Type B pancreatic cell (in vitro differentiated cells): ENCODE data around the gene TLCD4. TPM values are rescaled to one million over a fixed set of nuclear protein-coding genes. Genes with fewer than 3 reads are reported as not detected.

Experiments
- DNase-seq: peaks from one replicate; pipeline ENCODE4 v3.0.0; 2021; ENCODE audit warnings: mixed read lengths; ENCODE audit not compliant: unreplicated experiment; ENCODE audit errors: extremely low spot score
- H3K27ac Mint-ChIP-seq: 2 replicates; pipeline ENCODE4 v1.8.0; 2021; ENCODE audit warnings: mild to moderate bottlenecking, mixed read lengths
- H3K27me3 Mint-ChIP-seq: 2 replicates; pipeline ENCODE4 v1.8.0; 2021; ENCODE audit warnings: mixed read lengths
- H3K36me3 Mint-ChIP-seq: 2 replicates; pipeline ENCODE4 v1.8.0; 2021; ENCODE audit warnings: mixed read lengths
- H3K4me1 Mint-ChIP-seq: one replicate; pipeline ENCODE4 v1.8.0; 2021; ENCODE audit warnings: mixed read lengths; ENCODE audit not compliant: unreplicated experiment
- H3K4me3 Mint-ChIP-seq: 2 replicates; pipeline ENCODE4 v1.8.0; 2021; ENCODE audit warnings: mild to moderate bottlenecking, mixed read lengths
- H3K9me3 Mint-ChIP-seq: 2 replicates; pipeline ENCODE4 v1.8.0; 2021; ENCODE audit warnings: mixed read lengths
- total RNA-seq: library from RNA; stranded (reverse); gene quantifications from 2 replicates; pipeline ENCODE4 v1.2.1, GENCODE V29; 2021; ENCODE audit warnings: low replicate concordance
- TF ChIP-seq, protein P1 (sequence below): fragments of 200-600 bp; sonication (generic); conservative IDR thresholded peaks from 2 replicates; pipeline ENCODE4 v1.5.0; 2021; ENCODE audit warnings: antibody characterized with exemption, mild to moderate bottlenecking

TLCD4 gene
- total RNA-seq, 1 donor from 2014 or later = 6.9 TPM

DNA sequence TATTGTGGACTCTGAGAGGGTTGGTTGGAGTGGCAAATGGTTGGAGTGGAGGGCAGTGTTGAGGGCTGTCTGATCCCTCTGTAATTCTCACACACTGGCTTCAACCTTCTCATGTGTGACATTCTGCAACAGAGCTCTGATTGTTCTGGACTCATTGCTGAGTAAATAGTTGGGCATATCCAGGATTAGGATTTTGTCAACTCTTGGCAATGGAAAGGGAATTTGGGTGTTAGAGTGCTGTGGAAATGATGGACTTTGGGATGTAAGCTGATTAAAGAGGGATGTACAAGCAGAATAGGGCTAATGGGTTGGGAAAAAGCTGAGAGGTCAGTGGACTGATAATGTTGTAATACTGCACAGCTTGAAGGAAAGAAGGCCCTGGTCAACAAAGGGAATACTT is 16.5 kb downstream of the TLCD4 start:
- TF ChIP-seq, protein P1, sequence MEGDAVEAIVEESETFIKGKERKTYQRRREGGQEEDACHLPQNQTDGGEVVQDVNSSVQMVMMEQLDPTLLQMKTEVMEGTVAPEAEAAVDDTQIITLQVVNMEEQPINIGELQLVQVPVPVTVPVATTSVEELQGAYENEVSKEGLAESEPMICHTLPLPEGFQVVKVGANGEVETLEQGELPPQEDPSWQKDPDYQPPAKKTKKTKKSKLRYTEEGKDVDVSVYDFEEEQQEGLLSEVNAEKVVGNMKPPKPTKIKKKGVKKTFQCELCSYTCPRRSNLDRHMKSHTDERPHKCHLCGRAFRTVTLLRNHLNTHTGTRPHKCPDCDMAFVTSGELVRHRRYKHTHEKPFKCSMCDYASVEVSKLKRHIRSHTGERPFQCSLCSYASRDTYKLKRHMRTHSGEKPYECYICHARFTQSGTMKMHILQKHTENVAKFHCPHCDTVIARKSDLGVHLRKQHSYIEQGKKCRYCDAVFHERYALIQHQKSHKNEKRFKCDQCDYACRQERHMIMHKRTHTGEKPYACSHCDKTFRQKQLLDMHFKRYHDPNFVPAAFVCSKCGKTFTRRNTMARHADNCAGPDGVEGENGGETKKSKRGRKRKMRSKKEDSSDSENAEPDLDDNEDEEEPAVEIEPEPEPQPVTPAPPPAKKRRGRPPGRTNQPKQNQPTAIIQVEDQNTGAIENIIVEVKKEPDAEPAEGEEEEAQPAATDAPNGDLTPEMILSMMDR = no peak
- no peak overlapping the region for H3K4me3 Mint-ChIP-seq
- no peaks in the 10 kb centered on the region for H3K27me3 Mint-ChIP-seq
- H3K27ac Mint-ChIP-seq = no peak overlapping the region
- no peaks in the 10 kb centered on the region for H3K9me3 Mint-ChIP-seq
- no peaks in the 10 kb centered on the region for H3K4me1 Mint-ChIP-seq
- H3K36me3 Mint-ChIP-seq = no peaks in the 10 kb centered on the region
- no peak for DNase-seq

DNA sequence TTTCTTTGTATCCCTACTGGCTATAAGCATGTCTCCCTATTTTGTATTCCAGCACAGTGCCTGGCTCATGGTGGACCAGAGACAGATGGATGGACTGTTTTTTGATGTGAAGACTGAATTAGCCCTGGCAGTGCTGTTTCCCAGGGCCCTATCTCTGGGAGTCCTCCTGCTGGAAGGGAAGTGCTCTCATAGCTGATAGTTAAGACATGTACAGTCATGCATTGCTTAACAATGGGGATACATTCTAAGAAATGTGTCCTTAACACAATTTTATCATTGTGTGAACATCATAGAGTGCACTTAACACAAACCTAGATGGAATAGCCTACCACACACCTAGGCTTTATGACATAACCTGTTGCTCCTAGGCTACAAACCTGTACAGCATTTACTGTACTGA is 21.1 kb downstream of the TLCD4 start:
- no peaks in the 10 kb centered on the region for H3K9me3 Mint-ChIP-seq
- TF ChIP-seq, protein P1 = no peak
- no peak overlapping the region for H3K4me3 Mint-ChIP-seq
- no peaks in the 10 kb centered on the region for H3K4me1 Mint-ChIP-seq
- no peaks in the 10 kb centered on the region for H3K36me3 Mint-ChIP-seq
- DNase-seq = no peak
- H3K27ac Mint-ChIP-seq = peak overlapping the region; percentile 43
- no peaks in the 10 kb centered on the region for H3K27me3 Mint-ChIP-seq

DNA sequence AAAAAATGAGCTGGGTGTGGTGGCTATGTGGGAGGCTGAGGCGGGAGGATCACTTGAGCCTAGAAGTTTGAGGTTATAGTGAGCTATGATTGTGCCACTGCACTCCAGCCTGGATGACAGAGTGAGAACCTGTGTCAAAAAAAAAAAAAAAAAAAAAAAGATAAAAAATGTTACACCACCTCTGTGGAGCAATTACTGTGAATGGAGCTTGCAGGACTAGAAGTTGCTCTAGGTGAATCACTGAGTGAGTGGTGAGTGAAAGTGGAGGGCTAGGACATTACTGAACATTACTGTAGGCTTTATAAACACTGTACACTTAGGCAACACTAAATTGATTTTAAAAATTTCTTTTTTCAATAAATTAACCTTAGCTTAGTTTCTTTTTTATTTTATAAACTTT is 21.9 kb downstream of the TLCD4 start:
- no peaks in the 10 kb centered on the region for H3K9me3 Mint-ChIP-seq
- no peak overlapping the region for H3K27ac Mint-ChIP-seq
- H3K36me3 Mint-ChIP-seq = no peaks in the 10 kb centered on the region
- H3K4me3 Mint-ChIP-seq = no peak overlapping the region
- no peak for DNase-seq
- no peaks in the 10 kb centered on the region for H3K4me1 Mint-ChIP-seq
- TF ChIP-seq, protein P1 = no peak
- H3K27me3 Mint-ChIP-seq = no peaks in the 10 kb centered on the region

DNA sequence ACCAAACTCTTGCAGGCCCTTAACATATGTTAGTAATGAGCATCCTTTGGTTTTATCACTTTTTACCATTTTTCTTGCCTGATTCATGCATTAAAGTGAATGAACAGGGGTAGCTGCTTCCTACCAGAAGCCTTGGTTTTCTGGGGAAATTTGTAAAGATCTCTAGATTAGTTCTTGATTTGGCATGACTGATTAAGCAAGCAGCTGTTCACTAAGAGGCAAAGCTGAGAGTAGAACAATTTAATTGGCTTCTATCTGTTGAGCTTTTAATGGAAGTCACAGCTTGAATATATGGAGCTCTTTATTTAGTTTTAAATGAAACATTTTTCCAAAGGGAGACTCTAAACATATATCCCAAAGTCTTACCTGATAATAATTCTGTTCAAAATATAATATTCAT is 23.6 kb downstream of the TLCD4 start:
- no peak overlapping the region for H3K4me3 Mint-ChIP-seq
- no peaks in the 10 kb centered on the region for H3K27me3 Mint-ChIP-seq
- TF ChIP-seq, protein P1 = no peak
- no peak overlapping the region for H3K27ac Mint-ChIP-seq
- H3K36me3 Mint-ChIP-seq = no peaks in the 10 kb centered on the region
- no peak for DNase-seq
- no peaks in the 10 kb centered on the region for H3K9me3 Mint-ChIP-seq
- no peaks in the 10 kb centered on the region for H3K4me1 Mint-ChIP-seq

DNA sequence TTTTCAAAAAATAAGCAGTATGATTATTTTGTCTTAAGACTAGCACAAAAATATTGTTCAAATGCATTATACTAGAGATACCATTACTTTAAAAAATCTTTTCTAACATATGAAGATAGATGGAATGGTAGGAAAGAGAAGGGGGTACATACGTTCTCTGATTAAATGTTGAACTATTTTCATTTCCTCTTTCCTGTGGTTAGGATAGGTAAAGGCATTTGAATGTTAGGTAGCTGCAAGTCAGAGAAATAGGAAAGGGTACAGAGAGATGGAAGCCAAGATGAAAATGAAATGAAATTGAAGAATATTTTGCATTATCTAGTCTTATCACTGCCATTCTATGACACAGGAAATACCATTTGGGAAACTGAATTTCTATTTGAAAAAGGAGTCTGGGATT is 28.3 kb downstream of the TLCD4 start:
- H3K4me1 Mint-ChIP-seq = no peaks in the 10 kb centered on the region
- H3K27me3 Mint-ChIP-seq = no peaks in the 10 kb centered on the region
- H3K9me3 Mint-ChIP-seq = no peaks in the 10 kb centered on the region
- DNase-seq = no peak
- no peak overlapping the region for H3K4me3 Mint-ChIP-seq
- TF ChIP-seq, protein P1 = no peak
- no peak overlapping the region for H3K27ac Mint-ChIP-seq
- H3K36me3 Mint-ChIP-seq = no peaks in the 10 kb centered on the region

DNA sequence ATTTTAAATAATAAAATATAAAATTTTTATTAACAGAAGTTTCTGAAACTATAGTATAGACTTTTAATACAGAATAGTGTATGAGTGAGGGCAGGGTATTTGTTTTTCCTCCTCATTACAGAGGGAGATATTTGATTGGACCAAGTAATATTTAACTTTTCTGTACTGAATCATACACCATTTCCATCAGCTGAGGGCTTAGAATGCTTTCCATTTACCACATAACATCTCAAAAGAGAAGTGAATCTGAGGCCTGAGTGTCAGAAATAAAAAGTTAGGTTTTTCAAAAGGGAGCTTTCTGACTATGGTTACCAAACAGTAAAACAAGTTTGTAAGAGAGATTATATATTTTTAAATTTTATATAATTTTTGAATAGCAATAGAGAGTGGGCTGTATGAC is 29.5 kb downstream of the TLCD4 start:
- Mint-ChIP-seq H3K4me3 (no peak overlapping the region), H3K36me3 (no peaks in the 10 kb centered on the region), H3K27me3 (no peaks in the 10 kb centered on the region)

More for the DNA sequence above, 29.5 kb downstream of the TLCD4 start:
- DNase-seq = no peak
- TF ChIP-seq, protein P1 = no peak
- Mint-ChIP-seq H3K4me1 (no peaks in the 10 kb centered on the region), H3K27ac (no peak overlapping the region), H3K9me3 (no peaks in the 10 kb centered on the region)
